HCT116 (cell line): ENCODE data around the gene DDR1. TPM values are rescaled to one million over a fixed set of nuclear protein-coding genes. Genes with fewer than 3 reads are reported as not detected.

Source experiments
- ATAC-seq: fragments of 200-7000 bp; cut with Tn5 transposase; 2 replicates; pipeline ENCODE4 v1.9.1; 2020; ENCODE audit warnings: mild to moderate bottlenecking, moderate library complexity
- BruUV-seq: library from RNA; stranded (reverse); fragments of 400-500 nt; replicated peaks from 2 replicates; lab custom pipeline; 2021; lab: Mats Ljungman, UMichigan
- CTCF ChIA-PET: fragments of 300-600 bp; sonication (Branson Sonifier 250); formaldehyde crosslinking; loops from one replicate; lab custom pipeline; 2021; ENCODE audit warnings: antibody characterized with exemption; lab: Charles Lee
- POLR2A ChIA-PET: fragments of 300-600, 350-600 bp; sonication (Branson Sonifier 250); formaldehyde crosslinking; loops from one replicate; lab custom pipeline; 2021; ENCODE audit warnings: antibody characterized with exemption; lab: Charles Lee
- RAD21 ChIA-PET, 2 experiments: fragments of 300-600 bp; sonication (Branson Sonifier 250); formaldehyde crosslinking; loops; one replicate each; lab custom pipeline; 2023; ENCODE audit warnings: low total read pairs in 2 of 2; ENCODE audit not compliant: uncharacterized antibody in 2 of 2, unreplicated experiment in 2 of 2, low non-redundant PET in 1 of 2; lab: Charles Lee
- DNase-seq: peaks from one replicate; pipeline ENCODE4 v3.0.0-alpha.2; 2010; ENCODE audit warnings: low read depth, low spot score
- H2AFZ ChIP-seq: fragments of 200-600 bp; shearing (Covaris generic), sonication (generic); 2 replicates; pipeline ENCODE4 v1.6.1; 2017; ENCODE audit warnings: low read depth, mixed run types, mixed read lengths, antibody characterized with exemption, low read length; ENCODE audit not compliant: poor library complexity, severe bottlenecking
- H3K27ac ChIP-seq: 2 replicates; pipeline ENCODE4 v1.5.1; 2012; ENCODE audit warnings: low read depth, low read length
- H3K27me3 ChIP-seq: fragments of 200-600 bp; sonication (generic); 2 replicates; pipeline ENCODE4 v1.6.1; 2016; ENCODE audit warnings: mixed run types, low read length, mixed read lengths; ENCODE audit not compliant: insufficient read depth
- H3K36me3 ChIP-seq, 2 experiments: fragments of 200-500 bp in 1 of 2; fragments of 200-600 bp in 1 of 2; sonication (Bioruptor generic) in 1 of 2; sonication (generic) in 1 of 2; 2 replicates each; pipeline versions ENCODE4 v1.5.1 to v1.6.1; 2014 to 2016; ENCODE audit warnings: low read length in 2 of 2, inconsistent platforms in 1 of 2, mixed read lengths in 1 of 2, mixed run types in 1 of 2; ENCODE audit not compliant: insufficient read depth in 2 of 2, control insufficient read depth in 1 of 2
- H3K4me1 ChIP-seq, 2 experiments: fragments of 200-600 bp in 1 of 2; sonication (generic) in 1 of 2; 2 replicates each; pipeline versions ENCODE4 v1.5.1 to v1.6.1; 2012 to 2017; ENCODE audit warnings: low read length in 2 of 2, inconsistent platforms in 1 of 2, mild to moderate bottlenecking in 1 of 2, mixed read lengths in 1 of 2, mixed run types in 1 of 2, moderate library complexity in 1 of 2; ENCODE audit not compliant: insufficient read depth in 2 of 2, control insufficient read depth in 1 of 2
- H3K4me2 ChIP-seq: fragments of 200-600 bp; sonication (generic); 2 replicates; pipeline ENCODE4 v1.6.1; 2017; ENCODE audit warnings: mixed run types, low read length, mixed read lengths
- H3K4me3 ChIP-seq, 2 experiments: fragments of 200-600 bp in 1 of 2; sonication (generic) in 1 of 2; replicated peaks in 1 of 2; 2 replicates each; pipeline ENCODE4 v1.5.1; 2011 to 2016; ENCODE audit warnings: low read length in 2 of 2, control low read depth in 1 of 2, low read depth in 1 of 2, mild to moderate bottlenecking in 1 of 2, mixed read lengths in 1 of 2, mixed run types in 1 of 2
- H3K79me2 ChIP-seq: fragments of 200-600 bp; sonication (generic); 2 replicates; pipeline ENCODE4 v1.6.1; 2017; ENCODE audit warnings: mild to moderate bottlenecking, mixed run types, low read length, moderate library complexity, mixed read lengths; ENCODE audit not compliant: insufficient read depth
- H3K9ac ChIP-seq: fragments of 200-600 bp; sonication (generic); 2 replicates; pipeline ENCODE4 v1.6.1; 2016; ENCODE audit warnings: low read length, mixed read lengths
- H3K9me2 ChIP-seq: fragments of 200-600 bp; sonication (generic), shearing (Covaris generic); 2 replicates; pipeline ENCODE4 v1.6.1; 2017; ENCODE audit warnings: mixed run types, mild to moderate bottlenecking, moderate library complexity; ENCODE audit not compliant: insufficient read depth
- H3K9me3 ChIP-seq, 2 experiments: fragments of 200-500 bp in 1 of 2; fragments of 200-600 bp in 1 of 2; sonication (Bioruptor generic) in 1 of 2; sonication (generic) in 1 of 2; 2 replicates each; pipeline ENCODE4 v1.6.1; 2014 to 2017; ENCODE audit warnings: low read length in 2 of 2, mixed read lengths in 2 of 2, inconsistent platforms in 1 of 2, low read depth in 1 of 2, mild to moderate bottlenecking in 1 of 2, mixed run types in 1 of 2, moderate library complexity in 1 of 2; ENCODE audit not compliant: control insufficient read depth in 1 of 2, insufficient read depth in 1 of 2
- H4K20me1 ChIP-seq: fragments of 200-600 bp; sonication (generic), shearing (Covaris generic); 2 replicates; pipeline ENCODE4 v1.6.1; 2017; ENCODE audit warnings: mixed run types, mild to moderate bottlenecking, moderate library complexity; ENCODE audit not compliant: insufficient read depth
- EGR1 ChIP-seq: IDR thresholded peaks from 2 replicates; pipeline ENCODE4 v1.6.1; 2012; ENCODE audit warnings: low read depth
- ELF1 ChIP-seq: IDR thresholded peaks from 2 replicates; pipeline ENCODE4 v1.6.1; 2012; ENCODE audit warnings: low read depth, borderline replicate concordance
- EZH2 ChIP-seq: fragments of 200-600 bp; sonication (generic); IDR thresholded peaks from 2 replicates; pipeline ENCODE4 v1.6.1; 2017; ENCODE audit warnings: antibody characterized with exemption, mixed run types
- EZH2phosphoT487 ChIP-seq: fragments of 200-600 bp; IDR thresholded peaks from 2 replicates; pipeline ENCODE4 v1.6.1; 2018; ENCODE audit warnings: antibody characterized with exemption, borderline replicate concordance
- POLR2A ChIP-seq: IDR thresholded peaks from 2 replicates; pipeline ENCODE4 v1.7.0; 2011; ENCODE audit warnings: borderline replicate concordance; ENCODE audit not compliant: insufficient read depth, insufficient read length; ENCODE audit errors: extremely low read depth
- POLR2AphosphoS5 ChIP-seq: IDR thresholded peaks from 2 replicates; pipeline ENCODE4 v1.6.1; 2011; ENCODE audit warnings: mild to moderate bottlenecking, low read depth, low read length, moderate library complexity
- RAD21 ChIP-seq: IDR thresholded peaks from 2 replicates; pipeline ENCODE4 v1.6.1; 2012; ENCODE audit warnings: low read depth, mild to moderate bottlenecking
- ZFX ChIP-seq: fragments of 450-650 bp; IDR thresholded peaks from 2 replicates; pipeline ENCODE4 v1.6.1; 2017
- intact Hi-C: fragments of 100-400 bp; cut with micrococcal nuclease; formaldehyde crosslinking; loops from 2 replicates; pipeline ENCODE4 v1.10.0; 2022
- total RNA-seq: library from RNA; stranded (reverse); gene quantifications from one replicate; pipeline ENCODE4 v1.2.1, GENCODE V29; 2021; ENCODE audit not compliant: unreplicated experiment
- TF ChIP-seq, protein P1 (sequence below): IDR thresholded peaks from 2 replicates; pipeline ENCODE4 v1.6.1; 2011; ENCODE audit warnings: mild to moderate bottlenecking, low read length, moderate library complexity; ENCODE audit not compliant: insufficient replicate concordance; ENCODE audit errors: extremely low read depth

Gene DDR1
- total RNA-seq, 1 experiment from 2014 or later = 211 TPM

- TF ChIP-seq, protein P1, sequence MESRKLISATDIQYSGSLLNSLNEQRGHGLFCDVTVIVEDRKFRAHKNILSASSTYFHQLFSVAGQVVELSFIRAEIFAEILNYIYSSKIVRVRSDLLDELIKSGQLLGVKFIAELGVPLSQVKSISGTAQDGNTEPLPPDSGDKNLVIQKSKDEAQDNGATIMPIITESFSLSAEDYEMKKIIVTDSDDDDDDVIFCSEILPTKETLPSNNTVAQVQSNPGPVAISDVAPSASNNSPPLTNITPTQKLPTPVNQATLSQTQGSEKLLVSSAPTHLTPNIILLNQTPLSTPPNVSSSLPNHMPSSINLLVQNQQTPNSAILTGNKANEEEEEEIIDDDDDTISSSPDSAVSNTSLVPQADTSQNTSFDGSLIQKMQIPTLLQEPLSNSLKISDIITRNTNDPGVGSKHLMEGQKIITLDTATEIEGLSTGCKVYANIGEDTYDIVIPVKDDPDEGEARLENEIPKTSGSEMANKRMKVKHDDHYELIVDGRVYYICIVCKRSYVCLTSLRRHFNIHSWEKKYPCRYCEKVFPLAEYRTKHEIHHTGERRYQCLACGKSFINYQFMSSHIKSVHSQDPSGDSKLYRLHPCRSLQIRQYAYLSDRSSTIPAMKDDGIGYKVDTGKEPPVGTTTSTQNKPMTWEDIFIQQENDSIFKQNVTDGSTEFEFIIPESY = no peak
- TF ChIP-seq EZH2 (no peak), POLR2A (no peak)
These were observed 33.2 kb downstream of the DDR1 start (continued) for GRCh38 chr6:30917487-30917886.

DNA sequence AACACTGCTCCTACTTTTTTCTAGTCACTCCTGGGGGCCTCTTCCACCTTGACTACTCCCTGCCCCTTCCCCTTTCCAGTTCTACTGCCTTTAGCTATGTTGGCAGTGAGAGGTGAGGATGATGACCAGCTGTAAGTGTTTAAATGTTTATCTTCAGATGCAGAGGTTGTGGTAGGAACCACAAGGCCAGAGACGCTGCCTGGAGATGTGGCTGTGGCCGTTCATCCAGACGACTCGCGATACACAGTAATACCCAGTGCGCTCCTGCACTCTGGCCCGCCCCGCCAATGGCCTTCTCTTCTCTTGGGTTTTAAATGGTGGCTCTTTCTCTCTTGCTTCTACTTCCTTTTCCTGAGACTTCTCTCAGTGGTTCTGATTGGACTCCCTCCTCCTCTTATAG is 34.4 kb downstream of the DDR1 start:
- H3K79me2 ChIP-seq = no peaks in the 10 kb centered on the region; the same call in 1 of the 2 replicates
- no TSS peak for BruUV-seq
- CTCF ChIA-PET = interaction anchor here (1.0 to 4.4 kb wide), 3 partner anchors 11 to 169 kb away, joined by 3 to 44 read pairs (median 4); partner anchors contain the start of gene GTF2H4
- H3K9me2 ChIP-seq = no peaks in the 10 kb centered on the region
- TF ChIP-seq ZFX (no peak), EZH2phosphoT487 (no peak), ELF1 (no peak), POLR2AphosphoS5 (no peak), EGR1 (no peak), RAD21 (no peak)
- TF ChIP-seq, all 23 proteins: peak for 0
- Histone ChIP-seq H3K27me3 (no peaks in the 10 kb centered on the region), H3K9me3 (no peaks in the 10 kb centered on the region), H3K36me3 (peaks cover 12 to 17% of the 10 kb centered on the region in 2 experiments; a peak in 3 of 4 replicates), H3K4me2 (no peak overlapping the region), H4K20me1 (no peaks in the 10 kb centered on the region), H2AFZ (no peak overlapping the region), H3K4me3 (no peak overlapping the region), H3K9ac (no peak overlapping the region), H3K27ac (no peak overlapping the region), H3K4me1 (peaks cover 6 to 33% of the 10 kb centered on the region in 2 experiments; a peak in 3 of 4 replicates)
- intact Hi-C loops = no loop called here
- ATAC-seq = no peak
- ChIA-PET POLR2A (interaction anchor here (1.4 kb wide), 1 partner anchor 11 kb away, joined by 3 read pairs; the partner anchor contains the start of gene GTF2H4), RAD21 (no interaction called here)
- no peak for DNase-seq
